ENCODE data around the gene DTHD1.

Gene DTHD1

GRCh38 chr4:36269533-36270173 is 11.8 kb upstream of the DTHD1 start:
- DNase-seq: no peak

- no peak for DNase-seq
Measured at GRCh38 chr4:36273276-36273675, 8.1 kb upstream of the DTHD1 start.

DNA sequence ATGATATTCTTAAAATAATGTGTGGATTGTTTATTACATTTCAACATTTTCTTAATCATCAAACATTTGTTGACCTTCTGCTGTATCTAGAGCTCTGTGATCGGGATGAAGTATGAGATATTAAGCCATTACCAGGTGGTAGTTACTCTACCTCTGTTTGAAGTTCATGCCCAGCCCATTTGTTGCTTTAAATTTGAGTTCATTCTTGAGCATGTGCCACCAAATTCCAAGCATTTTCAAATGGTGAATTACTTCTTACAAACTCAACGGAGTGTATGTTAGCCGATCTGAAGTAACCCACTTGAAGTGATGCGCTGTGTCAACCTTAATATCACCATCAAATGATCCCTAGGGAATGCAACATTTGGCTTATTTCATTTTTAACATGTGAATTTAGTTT is 7.3 kb upstream of the DTHD1 start:
- DNase-seq: no peak

GRCh38 chr4:36277533-36277932 is 3.9 kb upstream of the DTHD1 start:
- DNase-seq: no peak

DNA sequence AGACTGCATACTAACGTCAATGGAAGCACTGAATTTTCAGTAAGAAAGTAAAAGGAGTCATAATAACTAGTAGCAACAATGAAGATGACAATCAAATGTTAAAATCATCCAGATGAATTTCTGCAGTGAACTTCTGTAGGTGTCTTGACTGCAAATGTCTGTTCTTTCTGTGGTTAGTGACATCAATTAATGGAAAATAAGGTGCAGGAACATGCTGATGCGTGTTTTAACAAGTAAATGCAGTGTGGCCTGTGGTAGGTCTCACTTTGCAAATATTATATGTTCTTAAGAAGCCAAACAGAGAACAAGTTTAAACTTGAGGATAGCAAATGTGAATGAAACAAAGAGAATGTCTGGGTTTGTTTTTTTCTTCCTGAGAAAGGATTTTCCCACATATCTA is 2.6 kb upstream of the DTHD1 start:
- no peak for DNase-seq

GRCh38 chr4:36280555-36280954 is 861 bp upstream of the DTHD1 start:
- DNase-seq: no peak

DNA sequence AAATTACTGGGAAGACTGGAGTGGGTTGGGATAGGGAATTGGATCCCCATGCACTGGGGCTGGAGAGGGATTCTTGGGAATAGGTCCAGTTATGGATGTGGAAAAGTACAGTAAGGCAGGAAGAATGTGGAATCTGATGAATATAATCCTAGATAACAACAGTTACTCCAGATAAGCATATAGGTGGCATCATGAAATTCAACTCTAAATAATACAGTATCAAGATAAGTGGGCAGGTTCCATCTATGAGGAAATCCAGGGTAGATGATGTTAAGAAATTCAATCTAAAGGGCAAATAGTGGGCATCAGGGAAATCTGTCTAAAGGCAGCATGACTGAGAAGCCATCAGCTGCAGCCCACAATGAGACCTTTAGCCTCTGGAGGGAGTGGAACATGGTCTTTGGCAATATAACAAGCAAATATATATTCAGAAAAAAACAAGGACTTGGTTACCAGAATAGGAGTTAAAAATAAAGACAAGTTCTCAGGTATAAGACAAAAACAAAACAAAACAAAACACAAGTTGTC is 1.2 kb downstream of the DTHD1 start:
- no peak for DNase-seq

DNA sequence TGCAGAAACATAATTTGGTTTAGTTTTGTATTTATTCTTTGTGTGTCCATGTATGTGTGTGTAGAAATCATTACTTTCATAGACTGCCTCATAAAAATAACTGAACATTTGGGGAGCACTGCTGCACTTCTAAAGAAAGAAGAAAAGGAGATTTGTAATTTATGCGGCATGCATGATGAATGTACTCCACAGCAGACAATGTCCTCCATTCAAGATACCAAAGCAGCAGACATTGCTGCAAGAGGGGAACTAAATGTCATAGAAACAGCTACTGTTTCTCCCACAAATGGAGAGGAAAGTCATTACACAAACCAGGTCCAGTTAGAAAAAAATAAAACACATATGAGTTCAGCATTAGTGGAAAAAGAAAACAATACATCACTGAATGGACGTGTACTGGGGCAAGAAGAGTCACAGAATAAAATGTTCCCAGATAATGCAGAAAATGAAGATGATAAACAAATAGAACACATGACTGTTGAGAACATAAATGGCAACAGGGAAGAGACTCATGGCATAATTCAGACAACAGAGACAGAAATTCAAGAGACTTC is 2.6 kb downstream of the DTHD1 start:
- DNase-seq: no peak

GRCh38 chr4:36285784-36286480 is 4.5 kb downstream of the DTHD1 start:
- peak; percentile 44 for DNase-seq

DNA sequence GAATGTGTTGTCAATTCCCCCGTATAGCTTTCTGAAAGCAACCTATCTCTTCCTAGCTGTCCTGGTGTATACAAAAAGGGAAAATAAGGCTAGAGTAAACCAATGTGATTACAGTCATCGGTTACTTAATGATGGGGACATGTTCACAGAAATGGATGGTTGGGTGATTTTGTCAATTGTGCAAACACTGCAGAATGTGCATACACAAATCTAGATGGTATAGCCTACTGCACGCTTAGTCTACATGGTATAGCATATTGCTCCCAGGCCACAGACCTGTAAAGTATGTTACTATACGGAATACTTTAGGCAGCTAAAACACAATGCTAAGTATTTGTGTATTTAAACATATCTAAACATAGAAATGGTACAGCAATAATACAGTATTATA is 5.1 kb downstream of the DTHD1 start:
- no peak for DNase-seq

GRCh38 chr4:36288731-36289426 is 7.5 kb downstream of the DTHD1 start:
- DNase-seq: no peak

GRCh38 chr4:36290641-36291040 is 9.2 kb downstream of the DTHD1 start:
- DNase-seq: no peak

GRCh38 chr4:36292556-36293188 is 11.3 kb downstream of the DTHD1 start:
- DNase-seq: no peak

DNA sequence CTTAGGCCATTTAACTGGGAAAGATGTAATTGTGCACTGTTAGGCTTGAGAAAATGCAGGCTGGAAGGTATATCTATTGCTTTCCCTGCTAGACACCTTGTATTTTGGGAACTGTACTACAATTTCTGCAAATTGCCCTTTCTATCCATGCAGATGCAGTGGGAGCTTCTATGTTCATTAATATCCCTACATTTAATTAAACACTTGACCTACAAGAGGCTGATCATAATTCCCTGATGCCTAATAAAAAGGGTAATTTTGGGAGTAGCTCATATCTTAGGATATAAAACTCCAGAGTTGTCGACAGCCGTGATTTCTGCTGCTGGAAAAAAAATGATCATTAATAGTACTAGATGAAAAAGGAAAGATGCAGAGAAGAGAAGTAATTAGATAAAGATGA is 19.7 kb downstream of the DTHD1 start:
- no peak for DNase-seq

DNA sequence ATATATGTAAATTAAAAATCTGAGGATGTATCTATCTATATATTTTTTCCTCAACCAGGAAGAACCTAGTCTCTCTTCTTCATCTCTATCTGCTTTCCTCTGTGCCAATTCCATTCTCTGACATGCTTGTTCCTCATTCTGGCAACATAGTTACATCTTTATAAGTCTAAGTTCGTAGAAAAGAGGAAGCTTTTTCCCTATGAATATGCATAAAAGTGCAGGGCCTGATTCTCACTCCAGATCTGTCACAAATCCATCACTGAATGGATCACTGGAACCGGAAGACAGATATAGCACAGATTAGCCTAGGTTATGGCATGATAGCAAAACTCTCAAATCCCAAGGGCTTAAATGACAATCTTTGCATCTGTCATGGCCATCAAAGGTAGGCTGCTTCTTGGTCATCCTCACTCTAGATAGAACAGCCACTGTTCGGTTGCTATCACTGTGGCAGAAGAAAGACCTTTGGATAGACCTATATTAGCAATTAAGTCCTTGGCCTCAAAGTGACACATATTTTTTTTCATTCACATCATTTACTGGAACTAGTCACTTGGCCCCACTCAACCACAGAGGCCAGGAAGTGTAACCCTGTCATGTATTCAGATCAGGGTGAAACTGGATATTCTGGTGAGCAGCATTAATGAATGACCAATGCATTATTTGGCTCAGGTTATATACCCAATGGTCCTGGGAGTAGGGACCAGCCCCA is 22.2 kb downstream of the DTHD1 start:
- DNase-seq: peak; percentile 88

GRCh38 chr4:36304138-36304681 is 22.8 kb downstream of the DTHD1 start:
- DNase-seq: no peak

DNA sequence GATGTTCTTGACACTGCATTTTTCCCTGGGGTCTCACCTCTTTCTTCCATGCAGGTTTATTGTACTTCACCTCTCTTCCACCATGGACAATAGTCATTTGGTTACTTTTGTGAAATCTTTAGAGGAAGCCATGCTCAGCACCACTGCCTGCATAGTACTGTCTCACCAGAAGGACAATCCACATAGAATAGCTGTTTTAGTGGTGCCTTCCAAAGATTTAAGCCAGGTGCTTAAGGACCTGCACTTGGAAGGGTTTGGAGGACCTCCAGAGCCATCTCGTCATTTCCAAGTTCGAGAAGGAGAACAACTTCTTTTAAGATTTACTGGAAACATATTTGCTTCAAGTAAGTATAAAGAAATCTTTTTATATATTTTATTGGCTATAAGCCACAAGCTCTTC is 26.7 kb downstream of the DTHD1 start:
- DNase-seq: no peak

GRCh38 chr4:36310216-36310615 is 28.8 kb downstream of the DTHD1 start:
- no peak for DNase-seq

- DNase-seq: peak; percentile 80
Measured at GRCh38 chr4:36310793-36311192, 29.4 kb downstream of the DTHD1 start.

GRCh38 chr4:36312511-36312910 is 31.1 kb downstream of the DTHD1 start:
- no peak for DNase-seq

GRCh38 chr4:36313301-36313700 is 31.9 kb downstream of the DTHD1 start:
- DNase-seq: peak; percentile 34

GRCh38 chr4:36313703-36314102 is 32.3 kb downstream of the DTHD1 start:
- DNase-seq: no peak
